Stimulated activated CD4-positive, alpha-beta T cell treated with anti-CD3 and anti-CD28 coated beads, Interleukin-12 subunit alpha, Interleukin-12 subunit beta, amount 100 ng/mL, for 4 hours (primary cell): ENCODE data around the gene CBLC.

ENCODE experiments used
- DNase-seq: peaks from one replicate; pipeline ENCODE4 v3.0.0-alpha.2; 2020

Gene CBLC

GRCh38 chr19:44777715-44778347 lies at the start of gene CBLC:
Gene CBLC (plus strand): TSS chr19:44777890. CDS start chr19:44777932, 42 bp downstream.
- no peak for DNase-seq

GRCh38 chr19:44728178-44728577 lies 49.5 kb upstream of the CBLC start:
- DNase-seq: no peak

GRCh38 chr19:44729516-44730033 lies 48.1 kb upstream of the CBLC start:
- DNase-seq: no peak

GRCh38 chr19:44731081-44731480 lies 46.6 kb upstream of the CBLC start:
- DNase-seq: no peak

GRCh38 chr19:44731622-44732021 lies 46.1 kb upstream of the CBLC start:
- DNase-seq: no peak

GRCh38 chr19:44732235-44733014 lies 45.3 kb upstream of the CBLC start:
- no peak for DNase-seq

GRCh38 chr19:44734357-44734756 lies 43.3 kb upstream of the CBLC start:
- no peak for DNase-seq

GRCh38 chr19:44735011-44735410 lies 42.7 kb upstream of the CBLC start:
- DNase-seq: no peak

- no peak for DNase-seq
Measured at GRCh38 chr19:44737238-44738071, 40.2 kb upstream of the CBLC start.

GRCh38 chr19:44738136-44738535 lies 39.6 kb upstream of the CBLC start:
- DNase-seq: no peak

GRCh38 chr19:44738603-44739558 lies 38.8 kb upstream of the CBLC start:
- DNase-seq: no peak

- no peak for DNase-seq
Measured at GRCh38 chr19:44740351-44740824, 37.3 kb upstream of the CBLC start.

- DNase-seq: no peak
Measured at GRCh38 chr19:44741258-44741731, 36.4 kb upstream of the CBLC start.

GRCh38 chr19:44741841-44742329 lies 35.8 kb upstream of the CBLC start:
- no peak for DNase-seq

- no peak for DNase-seq
Measured at GRCh38 chr19:44742330-44743061, 35.2 kb upstream of the CBLC start.

- no peak for DNase-seq
Measured at GRCh38 chr19:44744871-44745332, 32.8 kb upstream of the CBLC start.

- DNase-seq: no peak
Measured at GRCh38 chr19:44745341-44745831, 32.3 kb upstream of the CBLC start.

- DNase-seq: no peak
Measured at GRCh38 chr19:44745887-44746600, 31.6 kb upstream of the CBLC start.

- DNase-seq: no peak
Measured at GRCh38 chr19:44746616-44746945, 31.1 kb upstream of the CBLC start.
